H1 (cell line): ENCODE data around the gene TFR2. TPM values are rescaled to one million over a fixed set of nuclear protein-coding genes. Genes with fewer than 3 reads are reported as not detected.
A peak's percentile ranks its signal among the peaks of the same experiment; 100 is the strongest.

Source experiments
- CTCF ChIA-PET: fragments of 300-600 bp; sonication (Branson Sonifier 250); formaldehyde crosslinking; loops from one replicate; lab custom pipeline; 2021; ENCODE audit not compliant: partially characterized antibody; lab: Charles Lee
- POLR2A ChIA-PET: fragments of 300-600 bp; sonication (Branson Sonifier 250); formaldehyde crosslinking; loops from one replicate; lab custom pipeline; 2021; ENCODE audit warnings: inconsistent platforms; ENCODE audit not compliant: partially characterized antibody; lab: Charles Lee
- DNase-seq, 2 experiments: peaks; one replicate each; pipeline versions ENCODE4 v3.0.0 to v3.0.0-alpha.2; 2010 to 2022; ENCODE audit warnings: low spot score in 2 of 2, low read depth in 1 of 2, mixed read lengths in 1 of 2
- FAIRE-seq: peaks from 2 replicates; lab custom pipeline; 2011; peaks lifted over from hg19 to GRCh38; lab: Jason Lieb, UNC
- H2AFZ ChIP-seq: 2 replicates; pipeline ENCODE4 v1.8.1; 2012; ENCODE audit warnings: low read length, inconsistent platforms
- H2AK5ac ChIP-seq: 2 replicates; pipeline ENCODE4 v1.6.1; 2013; ENCODE audit warnings: low read depth, low read length
- H2BK120ac ChIP-seq: replicated peaks from 2 replicates; pipeline ENCODE3; 2013; ENCODE audit warnings: low read depth, low read length, inconsistent platforms
- H2BK12ac ChIP-seq: 2 replicates; pipeline ENCODE4 v1.6.1; 2013; ENCODE audit warnings: low read depth, low read length
- H2BK15ac ChIP-seq: 2 replicates; pipeline ENCODE4 v1.6.1; 2013; ENCODE audit warnings: low read length
- H2BK20ac ChIP-seq: 2 replicates; pipeline ENCODE4 v1.6.1; 2013; ENCODE audit warnings: low read length
- H2BK5ac ChIP-seq: 2 replicates; pipeline ENCODE4 v1.6.1; 2013; ENCODE audit warnings: low read depth, low read length
- H3K14ac ChIP-seq: 2 replicates; pipeline ENCODE4 v1.6.1; 2013; ENCODE audit warnings: inconsistent platforms; ENCODE audit not compliant: insufficient read length
- H3K18ac ChIP-seq: 2 replicates; pipeline ENCODE4 v1.6.1; 2013; ENCODE audit warnings: low read length; ENCODE audit errors: extremely low read depth
- H3K23ac ChIP-seq: 2 replicates; pipeline ENCODE4 v1.6.1; 2013; ENCODE audit warnings: inconsistent platforms; ENCODE audit not compliant: insufficient read length
- H3K23me2 ChIP-seq: 2 replicates; pipeline ENCODE4 v1.6.1; 2013; ENCODE audit warnings: low read depth, low read length
- H3K27ac ChIP-seq: 2 replicates; pipeline ENCODE4 v1.6.1; 2011; ENCODE audit warnings: low read depth, low read length, inconsistent platforms
- H3K27me3 ChIP-seq, 4 experiments: replicated peaks in 1 of 4; 1 replicate in 1 of 4; 2 replicates in 3 of 4; pipeline versions ENCODE4 v1.6.1 to v1.8.1; 2011 to 2013; ENCODE audit warnings: low read length in 3 of 4, mild to moderate bottlenecking in 3 of 4, inconsistent platforms in 2 of 4, mixed read lengths in 2 of 4, moderate library complexity in 1 of 4; ENCODE audit not compliant: control insufficient read depth in 3 of 4, insufficient read depth in 3 of 4; ENCODE audit errors: extremely low read depth in 1 of 4
- H3K36me3 ChIP-seq, 4 experiments: 2 replicates each; pipeline versions ENCODE4 v1.6.1 to v1.8.1; 2011 to 2013; ENCODE audit warnings: mild to moderate bottlenecking in 4 of 4, low read length in 3 of 4, moderate library complexity in 2 of 4, control low read depth in 1 of 4, inconsistent platforms in 1 of 4; ENCODE audit not compliant: insufficient read depth in 4 of 4, control insufficient read depth in 2 of 4
- H3K4ac ChIP-seq: replicated peaks from 2 replicates; pipeline ENCODE3; 2013; ENCODE audit warnings: low read length, low read depth, mixed read lengths, inconsistent platforms; ENCODE audit not compliant: insufficient read length
- H3K4me1 ChIP-seq, 4 experiments: replicated peaks in 1 of 4; 1 replicate in 1 of 4; 2 replicates in 3 of 4; pipeline versions ENCODE4 v1.6.1 to v1.8.1; 2011 to 2013; ENCODE audit warnings: low read length in 3 of 4, inconsistent platforms in 2 of 4, mixed read lengths in 1 of 4; ENCODE audit not compliant: insufficient read depth in 4 of 4, control insufficient read depth in 3 of 4
- H3K4me2 ChIP-seq, 2 experiments: 2 replicates each; pipeline versions ENCODE4 v1.6.1 to v1.8.1; 2011 to 2013; ENCODE audit warnings: low read depth in 2 of 2, low read length in 2 of 2, control low read depth in 1 of 2, inconsistent platforms in 1 of 2, mild to moderate bottlenecking in 1 of 2; ENCODE audit not compliant: insufficient read depth in 1 of 2
- H3K4me3 ChIP-seq, 4 experiments: fragments of 200-600, 300-600 bp in 1 of 4; sonication (generic), shearing (Covaris generic), sonication (Bioruptor Twin) in 1 of 4; 2 replicates each; pipeline versions ENCODE4 v1.5.1 to v1.8.1; 2011 to 2016; ENCODE audit warnings: low read length in 4 of 4, low read depth in 3 of 4, control low read depth in 2 of 4, inconsistent platforms in 2 of 4, mild to moderate bottlenecking in 2 of 4, mixed read lengths in 1 of 4, moderate library complexity in 1 of 4; ENCODE audit not compliant: insufficient read depth in 2 of 4; ENCODE audit errors: extremely low read depth in 1 of 4
- H3K56ac ChIP-seq: replicated peaks from 2 replicates; pipeline ENCODE3; 2013; ENCODE audit warnings: low read depth, mild to moderate bottlenecking, mixed read lengths, low read length, inconsistent platforms; ENCODE audit not compliant: insufficient read length
- H3K79me1 ChIP-seq: 2 replicates; pipeline ENCODE4 v1.6.1; 2013; ENCODE audit warnings: low read depth, low read length, control low read depth
- H3K79me2 ChIP-seq, 2 experiments: 2 replicates each; pipeline versions ENCODE4 v1.6.1 to v1.8.1; 2012 to 2013; ENCODE audit warnings: low read length in 2 of 2, mild to moderate bottlenecking in 2 of 2, inconsistent platforms in 1 of 2; ENCODE audit not compliant: insufficient read depth in 2 of 2, control insufficient read depth in 1 of 2
- H3K9ac ChIP-seq, 4 experiments: replicated peaks in 1 of 4; 1 replicate in 1 of 4; 2 replicates in 3 of 4; pipeline versions ENCODE4 v1.6.1 to v1.8.1; 2011 to 2013; ENCODE audit warnings: low read depth in 3 of 4, low read length in 3 of 4, control low read depth in 2 of 4, mild to moderate bottlenecking in 2 of 4, moderate library complexity in 2 of 4, inconsistent platforms in 1 of 4; ENCODE audit errors: extremely low read depth in 1 of 4
- H3K9me3 ChIP-seq, 2 experiments: 2 replicates each; pipeline versions ENCODE4 v1.6.1 to v1.8.1; 2012 to 2013; ENCODE audit warnings: mild to moderate bottlenecking in 2 of 2, moderate library complexity in 2 of 2, control low read depth in 1 of 2, inconsistent platforms in 1 of 2, low read depth in 1 of 2, low read length in 1 of 2, mixed read lengths in 1 of 2; ENCODE audit not compliant: insufficient read depth in 2 of 2
- H4K20me1 ChIP-seq, 2 experiments: replicated peaks in 1 of 2; 2 replicates each; pipeline versions ENCODE3 to v1.8.1; 2011 to 2013; ENCODE audit warnings: inconsistent platforms in 2 of 2, low read length in 2 of 2, mild to moderate bottlenecking in 1 of 2; ENCODE audit not compliant: insufficient read depth in 2 of 2, control insufficient read depth in 1 of 2
- H4K5ac ChIP-seq: 2 replicates; pipeline ENCODE4 v1.6.1; 2013; ENCODE audit warnings: low read length, low read depth, mixed read lengths, inconsistent platforms; ENCODE audit not compliant: insufficient read length
- H4K8ac ChIP-seq: 2 replicates; pipeline ENCODE4 v1.8.0; 2013; ENCODE audit warnings: mild to moderate bottlenecking, moderate library complexity, low read length, inconsistent platforms; ENCODE audit not compliant: insufficient read depth; ENCODE audit errors: extremely low read depth
- H4K91ac ChIP-seq: replicated peaks from 2 replicates; pipeline ENCODE3; 2013; ENCODE audit warnings: low read length, mixed read lengths, inconsistent platforms; ENCODE audit not compliant: insufficient read length
- BACH1 ChIP-seq: IDR thresholded peaks from 2 replicates; pipeline ENCODE4 v1.6.1; 2012; ENCODE audit warnings: low read length, improper control_type of control experiment
- GABPA ChIP-seq: IDR thresholded peaks from 2 replicates; pipeline ENCODE4 v1.6.1; 2011; ENCODE audit warnings: mild to moderate bottlenecking, low read length, moderate library complexity, borderline replicate concordance; ENCODE audit not compliant: insufficient read depth
- KDM1A ChIP-seq: fragments of 200-600, 300-600 bp; sonication (generic); IDR thresholded peaks from 2 replicates; pipeline ENCODE4 v1.7.1; 2016; ENCODE audit warnings: mild to moderate bottlenecking, low read length, borderline replicate concordance
- RXRA ChIP-seq: IDR thresholded peaks from 2 replicates; pipeline ENCODE4 v1.6.1; 2011; ENCODE audit warnings: low read depth, mild to moderate bottlenecking, low read length, moderate library complexity; ENCODE audit not compliant: insufficient read depth
- WGBS, 2 experiments: shearing (Covaris generic) in 1 of 2; methylation state at CpG; one replicate each; pipeline versions ENCODE4 v1.1.6 to v1.1.7; 2013 to 2015; ENCODE audit warnings: low lambda C conversion rate in 2 of 2, mixed read lengths in 2 of 2, inconsistent platforms in 1 of 2, low coverage in 1 of 2, missing lambda C conversion rate in 1 of 2; ENCODE audit not compliant: insufficient replicate concordance in 2 of 2, insufficient coverage in 1 of 2, insufficient read length in 1 of 2; ENCODE audit errors: extremely low coverage in 1 of 2, missing lambda C conversion rate in 1 of 2; 5-methylcytosine and 5-hydroxymethylcytosine counted together
- polyA plus RNA-seq, 7 experiments: library from polyadenylated mRNA; depleted of rRNA in 3 of 7; stranded (reverse) in 5 of 7; unstranded in 2 of 7; fragments of >200 nt in 5 of 7; fragments of 200-250 nt in 2 of 7; gene quantifications; 1 replicate in 5 of 7; 2 replicates in 1 of 7; 4 replicates in 1 of 7; pipeline versions ENCODE4 v1.2.1 to v1.2.3, GENCODE V29; 2011 to 2013; ENCODE audit warnings: missing spikeins in 2 of 7, mixed read lengths in 2 of 7
- total RNA-seq: library from RNA; stranded (reverse); fragmentation: NEBNext Ultra II Directional; extraction: Animal tissue kit (Norgen Biotek cat#: 25700); gene quantifications from 2 replicates; pipeline ENCODE4 v1.2.1, GENCODE V29; 2021
- TF ChIP-seq, protein P1 (sequence below), 3 experiments: IDR thresholded peaks; 1 replicate in 2 of 3; 2 replicates in 1 of 3; pipeline versions ENCODE4 v1.5.1 to v1.6.1; 2011; ENCODE audit warnings: low read length in 3 of 3, mild to moderate bottlenecking in 3 of 3, inconsistent platforms in 2 of 3, low read depth in 1 of 3, moderate library complexity in 1 of 3; ENCODE audit not compliant: insufficient read depth in 1 of 3; ENCODE audit errors: control extremely low read depth in 1 of 3
- TF ChIP-seq, protein P2 (sequence below): IDR thresholded peaks from 2 replicates; pipeline ENCODE4 v1.6.1; 2012; ENCODE audit warnings: inconsistent platforms

The TFR2 gene
- total and polyA plus RNA-seq, 2 of the 8 experiments (the other 6 are each of a cell fraction or from before 2014, with no cell fraction given), result 4.6 to 5.7 TPM

GRCh38 chr7:100632951-100633717 lies 8.2 kb downstream of the TFR2 start:
- no peak overlapping the region for H4K5ac ChIP-seq
- H3K9ac ChIP-seq, result peak overlapping the region in 3 of 4 experiments; percentile 8 to 69 (median 13); a peak in 3 of 7 replicates
- H2BK20ac ChIP-seq, result no peak overlapping the region
- H2BK5ac ChIP-seq, result 0 out of 2 replicates have a peak overlapping the region, but pooled peaks have one; percentile 12
- H3K4me3 ChIP-seq, result peak overlapping the region; percentile 60 to 89 (median 61)
- peak overlapping the region; percentile 53; the same call in 1 of the 2 replicates for H2BK12ac ChIP-seq
- no peak overlapping the region for H2BK120ac ChIP-seq
- H4K91ac ChIP-seq, result peak overlapping the region; percentile 89
- ChIA-PET CTCF (interaction anchor here (0.7 to 5.1 kb wide), 33 partner anchors 9 to 219 kb away, joined by 3 to 46 read pairs (median 5); partner anchors contain the start of genes ACTL6B, FBXO24, LRCH4 and MOSPD3), POLR2A (interaction anchor here (0.6 to 3.4 kb wide), 16 partner anchors 9 to 346 kb away, joined by 3 to 20 read pairs (median 4); partner anchors contain the start of genes EPHB4, FBXO24, LRCH4 and MEPCE)
- H2AK5ac ChIP-seq, result no peak overlapping the region
- DNase-seq (peak in 1 of 2 experiments; percentile 84), FAIRE-seq (no peak)
- no peak overlapping the region for H3K23ac ChIP-seq
- H3K14ac ChIP-seq, result no peak overlapping the region
- no peaks in the 10 kb centered on the region; the same call in 1 of the 2 replicates for H3K79me1 ChIP-seq
- H4K20me1 ChIP-seq, result peaks cover 0 to 1% of the 10 kb centered on the region in 2 experiments
- H3K56ac ChIP-seq, result peak overlapping the region; percentile 69
- no peaks in the 10 kb centered on the region for H3K9me3 ChIP-seq
- peak overlapping the region; percentile 93 for H3K18ac ChIP-seq
- H3K4me2 ChIP-seq, result peak overlapping the region; percentile 61 to 92
- H3K23me2 ChIP-seq, result peaks cover 6% of the 10 kb centered on the region; the same call in 1 of the 2 replicates
- no peaks in the 10 kb centered on the region for H3K79me2 ChIP-seq
- H3K4ac ChIP-seq, result no peak overlapping the region
- peaks cover 0 to 16% (median 9%) of the 10 kb centered on the region in 4 experiments; a peak in 5 of 7 replicates for H3K27me3 ChIP-seq
- 4% methylated on average over 37 of the region's 72 CpGs; no CpG with 5 or more reads in 1 of the 2 experiments for WGBS, 2 experiments
- H2AFZ ChIP-seq, result peak overlapping the region; percentile 31; the same call in 1 of the 2 replicates
- peaks cover 0 to 3% (median 3%) of the 10 kb centered on the region in 4 experiments; a peak in 5 of 7 replicates for H3K4me1 ChIP-seq
- H4K8ac ChIP-seq, result peak overlapping the region; percentile 97
- no peaks in the 10 kb centered on the region for H3K36me3 ChIP-seq
- peak overlapping the region; percentile 98; the same call in 1 of the 2 replicates for H2BK15ac ChIP-seq
- H3K27ac ChIP-seq, result no peak overlapping the region
- no peak for TF ChIP-seq RXRA
- TF ChIP-seq, protein P1, sequence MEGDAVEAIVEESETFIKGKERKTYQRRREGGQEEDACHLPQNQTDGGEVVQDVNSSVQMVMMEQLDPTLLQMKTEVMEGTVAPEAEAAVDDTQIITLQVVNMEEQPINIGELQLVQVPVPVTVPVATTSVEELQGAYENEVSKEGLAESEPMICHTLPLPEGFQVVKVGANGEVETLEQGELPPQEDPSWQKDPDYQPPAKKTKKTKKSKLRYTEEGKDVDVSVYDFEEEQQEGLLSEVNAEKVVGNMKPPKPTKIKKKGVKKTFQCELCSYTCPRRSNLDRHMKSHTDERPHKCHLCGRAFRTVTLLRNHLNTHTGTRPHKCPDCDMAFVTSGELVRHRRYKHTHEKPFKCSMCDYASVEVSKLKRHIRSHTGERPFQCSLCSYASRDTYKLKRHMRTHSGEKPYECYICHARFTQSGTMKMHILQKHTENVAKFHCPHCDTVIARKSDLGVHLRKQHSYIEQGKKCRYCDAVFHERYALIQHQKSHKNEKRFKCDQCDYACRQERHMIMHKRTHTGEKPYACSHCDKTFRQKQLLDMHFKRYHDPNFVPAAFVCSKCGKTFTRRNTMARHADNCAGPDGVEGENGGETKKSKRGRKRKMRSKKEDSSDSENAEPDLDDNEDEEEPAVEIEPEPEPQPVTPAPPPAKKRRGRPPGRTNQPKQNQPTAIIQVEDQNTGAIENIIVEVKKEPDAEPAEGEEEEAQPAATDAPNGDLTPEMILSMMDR (IDR thresholded peaks at IDR 0.05; ENCODE audit: control extremely low read depth in 1 of 3, insufficient read depth in 1 of 3, low read depth in 1 of 3, low read length in 3 of 3), result peak; percentile 45 to 71 (median 63)
- TF ChIP-seq, protein P2, sequence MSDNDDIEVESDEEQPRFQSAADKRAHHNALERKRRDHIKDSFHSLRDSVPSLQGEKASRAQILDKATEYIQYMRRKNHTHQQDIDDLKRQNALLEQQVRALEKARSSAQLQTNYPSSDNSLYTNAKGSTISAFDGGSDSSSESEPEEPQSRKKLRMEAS, result peak; percentile 92
- no peak for TF ChIP-seq KDM1A
- no peak for TF ChIP-seq GABPA
- 0 out of 2 replicates have a peak, but pooled peaks have one; percentile 37 for TF ChIP-seq BACH1
